ENCODE data around the gene GRM3. TPM values are rescaled to one million over a fixed set of nuclear protein-coding genes. Genes with fewer than 3 reads are reported as not detected.

Gene GRM3
- total RNA-seq: 133 TPM

DNA sequence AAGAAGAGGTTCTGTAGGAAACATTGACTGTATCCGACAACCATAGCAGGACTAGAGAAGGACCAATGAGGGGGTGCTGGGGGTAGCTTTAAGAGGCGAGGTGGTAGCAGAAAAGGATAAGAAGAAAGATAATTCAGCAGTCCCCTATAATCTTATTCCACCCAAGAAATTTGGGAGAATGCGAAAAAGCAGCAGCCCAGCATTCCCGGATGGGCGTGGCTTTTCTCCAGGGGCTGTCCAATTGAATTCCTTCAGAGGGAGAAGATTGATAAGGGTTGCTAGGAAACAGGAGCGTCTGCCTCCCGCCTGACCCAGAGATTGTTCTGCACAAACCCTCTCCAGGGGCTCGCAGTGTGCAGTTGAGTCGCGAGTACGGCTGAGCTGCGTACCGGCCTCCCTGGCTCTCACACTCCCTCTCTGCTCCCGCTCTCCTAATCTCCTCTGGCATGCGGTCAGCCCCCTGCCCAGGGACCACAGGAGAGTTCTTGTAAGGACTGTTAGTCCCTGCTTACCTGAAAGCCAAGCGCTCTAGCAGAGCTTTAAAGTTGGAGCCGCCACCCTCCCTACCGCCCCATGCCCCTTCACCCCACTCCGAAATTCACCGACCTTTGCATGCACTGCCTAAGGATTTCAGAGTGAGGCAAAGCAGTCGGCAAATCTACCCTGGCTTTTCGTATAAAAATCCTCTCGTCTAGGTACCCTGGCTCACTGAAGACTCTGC, at the start of gene GRM3:
TSS of gene GRM3 (plus strand) at position 349 of the 721 bp plus-strand sequence. CDS start 121,237 bp downstream, outside the sequence.

All from parietal lobe (tissue), 1 donor.